A549 treated with Mapracorat at 1 μM for 4 hours (cell line): ENCODE data around the gene LEMD1. TPM values are rescaled to one million over a fixed set of nuclear protein-coding genes. Genes with fewer than 3 reads are reported as not detected.

Source experiments
- total RNA-seq: library from RNA; stranded (reverse); fragments of 200-300 nt; extraction: Qiagen RNA extraction; gene quantifications from 5 replicates; pipeline ENCODE4 v1.2.3, GENCODE V29; 2022

Gene LEMD1
- not detected in 5 replicates for total RNA-seq

GRCh38 chr1:205421798-205422197 lies at the start of gene LEMD1:
Gene LEMD1, minus strand, starts transcription at chr1:205422056. Its CDS starts 1,520 bp downstream, at chr1:205420536.

GRCh38 chr1:205455581-205456382 lies 33.9 kb upstream of the LEMD1 start, which contains the start of gene BLACAT1:
Gene BLACAT1, minus strand, starts transcription at chr1:205456045.

GRCh38 chr1:205356440-205357139 lies 65.3 kb downstream of the LEMD1 start, which contains the start of gene KLHDC8A:
Gene KLHDC8A, minus strand, starts transcription at chr1:205356922. Its CDS starts 13,318 bp downstream, at chr1:205343604.

Other genes with a start within 250 kb of the LEMD1 start
- 6.8 to 9.5 TPM (median 8.4 TPM) in 5 replicates for gene DSTYK, start 210.4 kb downstream of the LEMD1 start, total RNA-seq
- 1.4 to 1.8 TPM (median 1.6 TPM) in 5 replicates for gene TMCC2, start 194.1 kb downstream of the LEMD1 start, total RNA-seq
- 24.4 to 29.7 TPM (median 28.0 TPM) in 5 replicates for gene NUAK2, start 100.3 kb downstream of the LEMD1 start, total RNA-seq
- 0.60 to 0.89 TPM (median 0.66 TPM) in 5 replicates for gene KLHDC8A, start 65.1 kb downstream of the LEMD1 start, total RNA-seq
- gene BLACAT1, start 34.0 kb upstream of the LEMD1 start, total RNA-seq: not detected in 5 replicates
- 0.66 to 2.3 TPM (median 1.2 TPM) in 5 replicates for gene CDK18, start 82.6 kb upstream of the LEMD1 start, total RNA-seq
- 5.7 to 6.7 TPM (median 6.3 TPM) in 5 replicates for gene ELK4, start 210.0 kb upstream of the LEMD1 start, total RNA-seq